ENCODE data around the gene MATN4. TPM values are rescaled to one million over a fixed set of nuclear protein-coding genes. Genes with fewer than 3 reads are reported as not detected.

The MATN4 gene
- total and polyA plus RNA-seq, 2 of the 4 experiments (the other 2 are of a cell fraction), result 0.12 TPM; not detected in 1

DNA sequence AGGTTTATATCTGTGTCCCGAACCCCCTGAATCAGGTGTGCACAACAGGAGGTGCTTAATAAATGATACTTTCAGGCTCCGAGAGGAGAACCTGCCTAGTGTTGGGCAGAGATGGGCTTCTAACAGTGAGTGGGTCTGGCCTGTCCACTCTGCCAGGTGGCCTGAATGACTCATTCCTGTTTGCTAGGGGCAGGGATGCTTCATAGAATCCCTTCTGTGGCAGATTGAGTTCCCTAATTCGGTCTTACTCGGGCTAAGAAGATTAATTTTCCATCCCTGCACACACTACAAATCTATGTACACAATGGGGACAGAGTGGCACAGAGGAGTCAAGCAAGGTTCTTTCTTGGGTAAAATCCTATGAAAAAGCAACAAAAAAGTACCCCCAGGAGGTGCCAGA lies 20.4 kb upstream of the MATN4 start:
- H3K79me1 ChIP-seq (ENCODE audit: low read depth in 1 of 2, low read length in 2 of 2), result peaks cover 42 to 63% of the 10 kb centered on the region in 2 experiments
- in situ Hi-C loops (cut with MboI; ENCODE audit: low sequenced_read_pairs), result loop anchor here (25.0 kb wide), 1 partner anchor 584 kb away; the partner anchor contains the start of gene PLTP
- H3K9ac ChIP-seq (ENCODE audit: low read depth, low read length), result no peak overlapping the region
- no peaks in the 10 kb centered on the region for H3K27me3 ChIP-seq (ENCODE audit: control insufficient read depth, insufficient read depth, low read length)
- TF ChIP-seq MAZ (IDR thresholded peaks at IDR 0.05; ENCODE audit: borderline replicate concordance, low read depth, low read length), result no peak
- TF ChIP-seq RAD21 (IDR thresholded peaks at IDR 0.05; ENCODE audit: low read length), result no peak
- TF ChIP-seq RCOR1 (IDR thresholded peaks at IDR 0.05; ENCODE audit: insufficient replicate concordance, low read length), result no peak
- no peak for TF ChIP-seq BHLHE40 (IDR thresholded peaks at IDR 0.05; ENCODE audit: low read depth, low read length)
- TF ChIP-seq, protein P1, sequence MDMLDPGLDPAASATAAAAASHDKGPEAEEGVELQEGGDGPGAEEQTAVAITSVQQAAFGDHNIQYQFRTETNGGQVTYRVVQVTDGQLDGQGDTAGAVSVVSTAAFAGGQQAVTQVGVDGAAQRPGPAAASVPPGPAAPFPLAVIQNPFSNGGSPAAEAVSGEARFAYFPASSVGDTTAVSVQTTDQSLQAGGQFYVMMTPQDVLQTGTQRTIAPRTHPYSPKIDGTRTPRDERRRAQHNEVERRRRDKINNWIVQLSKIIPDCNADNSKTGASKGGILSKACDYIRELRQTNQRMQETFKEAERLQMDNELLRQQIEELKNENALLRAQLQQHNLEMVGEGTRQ (IDR thresholded peaks at IDR 0.05; ENCODE audit: low read depth, low read length), result no peak
- TF ChIP-seq SMC3 (IDR thresholded peaks at IDR 0.05; ENCODE audit: low read depth, low read length), result no peak
- TF ChIP-seq CEBPB (IDR thresholded peaks at IDR 0.05; ENCODE audit: low read depth, low read length), result no peak
- no peak for TF ChIP-seq CTCF (conservative IDR thresholded peaks at IDR 0.05; ENCODE audit: low read depth, low read length)
- no peak for TF ChIP-seq MAFK (IDR thresholded peaks at IDR 0.05; ENCODE audit: low read depth, low read length)
- no peak for TF ChIP-seq CHD1 (IDR thresholded peaks at IDR 0.05; ENCODE audit: low read depth, low read length)
- ATAC-seq (ENCODE audit: low read depth) (no peak), DNase-seq (no peak)
- H3K14ac ChIP-seq (replicated peaks; ENCODE audit: low read depth, low read length), result no peak overlapping the region
- no peak overlapping the region for H3K56ac ChIP-seq (ENCODE audit: extremely low read depth, insufficient read depth, low read length)
- dilution Hi-C loops (cut with HindIII; ENCODE audit: low sequenced_read_pairs, unreplicated experiment), result no loop called here
- H2AK5ac ChIP-seq (ENCODE audit: low read depth, low read length), result no peak overlapping the region
- no peak overlapping the region for H3K4ac ChIP-seq (ENCODE audit: low read depth, low read length)
- intact Hi-C loops (cut with micrococcal nuclease), result no loop called here
- ChIA-PET CTCF (no interaction called here), POLR2A (ENCODE audit: unreplicated experiment) (no interaction called here)
- no peak overlapping the region for H2AK9ac ChIP-seq (replicated peaks; ENCODE audit: low read depth, low read length, poor library complexity)
- no peak overlapping the region for H2AFZ ChIP-seq (replicated peaks; ENCODE audit: low read length, poor library complexity)
- peaks cover 2% of the 10 kb centered on the region; the same call in 1 of the 2 replicates for H3K9me1 ChIP-seq (ENCODE audit: insufficient read depth, low read length)
- peaks cover 71% of the 10 kb centered on the region for H3K36me3 ChIP-seq (ENCODE audit: control insufficient read depth, insufficient read depth, low read length)
- H4K5ac ChIP-seq (ENCODE audit: low read depth, low read length), result no peak overlapping the region
- H3K9me3 ChIP-seq (ENCODE audit: control insufficient read depth, insufficient read depth, low read length), result no peaks in the 10 kb centered on the region
- no peak overlapping the region for H2BK120ac ChIP-seq (ENCODE audit: low read depth, low read length)
- H3K27ac ChIP-seq (ENCODE audit: insufficient read depth, low read length), result no peak overlapping the region
- no peak overlapping the region for H3K4me2 ChIP-seq (ENCODE audit: low read depth, low read length)
- H4K20me1 ChIP-seq (ENCODE audit: insufficient read depth, low read length), result peaks cover 42% of the 10 kb centered on the region
- no peak overlapping the region for H4K91ac ChIP-seq (ENCODE audit: insufficient read depth, low read depth, low read length)
- H2BK5ac ChIP-seq (ENCODE audit: low read depth, low read length, poor library complexity, severe bottlenecking), result no peak overlapping the region
- BruUV-seq (replicated peaks), result no TSS peak
- H3K4me3 ChIP-seq (ENCODE audit: insufficient read depth, low read depth, low read length), result no peak overlapping the region
- no peak overlapping the region for H2BK20ac ChIP-seq (ENCODE audit: low read depth, low read length)
- H4K8ac ChIP-seq (ENCODE audit: low read depth in 2 of 2, low read length in 2 of 2), result no peak overlapping the region; a peak in 1 of 4 replicates
- H2BK15ac ChIP-seq (ENCODE audit: low read depth, low read length), result no peak overlapping the region
- 0 out of 2 replicates have a peak, but pooled peaks cover 1% of the 10 kb centered on the region for H3K4me1 ChIP-seq (ENCODE audit: control insufficient read depth, insufficient read depth, low read length)
- H3K23ac ChIP-seq (ENCODE audit: low read depth, low read length), result no peak overlapping the region
- no CpG with 5 or more reads among the region's 4 CpGs for WGBS, 2 experiments (ENCODE audit: extremely low coverage in 2 of 2, insufficient read length in 1 of 2)
- H3K18ac ChIP-seq (ENCODE audit: low read depth, low read length), result no peak overlapping the region

Measured in IMR-90 (cell line).